GM10266 (cell line): ENCODE results near the gene CREBBP.

Source experiments
- DNase-seq: peaks from one replicate; pipeline ENCODE4 v3.0.0; 2012; ENCODE audit errors: extremely low spot score
- CTCF ChIP-seq: IDR thresholded peaks from 2 replicates; pipeline ENCODE4 v1.5.1; 2012; ENCODE audit warnings: mild to moderate bottlenecking, low read depth; ENCODE audit not compliant: control insufficient read depth, insufficient read depth; ENCODE audit errors: missing control alignments

CREBBP gene

GRCh38 chr16:3841729-3842508 is 38.6 kb downstream of the CREBBP start:
- DNase-seq: no peak
- TF ChIP-seq CTCF: no peak

- no peak for TF ChIP-seq CTCF
- DNase-seq: no peak
These were observed 40.9 kb downstream of the CREBBP start for GRCh38 chr16:3839402-3840184.

- no peak for DNase-seq
- no peak for TF ChIP-seq CTCF
These were observed 41.7 kb downstream of the CREBBP start for GRCh38 chr16:3838600-3839401.

- DNase-seq: no peak
- no peak for TF ChIP-seq CTCF
These were observed 42.5 kb downstream of the CREBBP start for GRCh38 chr16:3837851-3838586.

GRCh38 chr16:3836641-3837040 is 43.9 kb downstream of the CREBBP start:
- TF ChIP-seq CTCF: no peak
- no peak for DNase-seq

- DNase-seq: no peak
- no peak for TF ChIP-seq CTCF
These were observed 45.4 kb downstream of the CREBBP start for GRCh38 chr16:3835089-3835602.
